ENCODE measurements around the gene SH3PXD2A. TPM values are rescaled to one million over a fixed set of nuclear protein-coding genes. Genes with fewer than 3 reads are reported as not detected.

Gene SH3PXD2A
- total RNA-seq, 2 experiments from 2014 or later = 7.8 to 8.5 TPM

DNA sequence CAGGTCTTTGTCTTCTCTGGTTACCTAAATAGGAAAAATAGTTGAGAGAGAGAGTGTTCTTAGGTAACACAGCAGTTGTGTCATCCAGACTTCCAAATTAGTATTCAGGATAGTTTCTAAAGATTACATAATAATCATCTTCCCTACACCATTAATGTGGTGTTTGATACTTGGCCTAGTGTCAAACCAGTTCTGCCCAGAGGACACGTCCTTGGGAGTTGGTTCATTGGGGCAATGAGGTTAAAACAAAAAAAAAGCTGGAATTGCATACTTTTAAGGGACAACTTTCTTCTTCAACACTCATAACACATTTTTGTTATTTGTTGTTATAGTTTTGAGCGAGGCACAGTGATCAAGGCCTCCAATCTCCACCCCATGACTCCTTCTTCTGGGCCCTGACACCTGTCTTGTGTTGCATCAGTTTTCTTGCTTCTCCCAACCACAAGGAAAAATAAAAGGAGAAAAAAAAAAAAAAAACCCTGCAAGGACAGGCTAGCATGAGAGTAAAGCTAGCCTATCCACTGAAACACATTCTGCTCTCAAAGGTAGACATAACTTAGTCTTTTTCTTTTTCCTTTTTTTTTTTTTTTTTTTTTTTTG is 33.8 kb upstream of the SH3PXD2A start:
- Mint-ChIP-seq H3K36me3 (ENCODE audit: low read depth) (peaks cover 17% of the 10 kb centered on the region), H3K4me1 (ENCODE audit: low read depth) (peaks cover 29% of the 10 kb centered on the region)

DNA sequence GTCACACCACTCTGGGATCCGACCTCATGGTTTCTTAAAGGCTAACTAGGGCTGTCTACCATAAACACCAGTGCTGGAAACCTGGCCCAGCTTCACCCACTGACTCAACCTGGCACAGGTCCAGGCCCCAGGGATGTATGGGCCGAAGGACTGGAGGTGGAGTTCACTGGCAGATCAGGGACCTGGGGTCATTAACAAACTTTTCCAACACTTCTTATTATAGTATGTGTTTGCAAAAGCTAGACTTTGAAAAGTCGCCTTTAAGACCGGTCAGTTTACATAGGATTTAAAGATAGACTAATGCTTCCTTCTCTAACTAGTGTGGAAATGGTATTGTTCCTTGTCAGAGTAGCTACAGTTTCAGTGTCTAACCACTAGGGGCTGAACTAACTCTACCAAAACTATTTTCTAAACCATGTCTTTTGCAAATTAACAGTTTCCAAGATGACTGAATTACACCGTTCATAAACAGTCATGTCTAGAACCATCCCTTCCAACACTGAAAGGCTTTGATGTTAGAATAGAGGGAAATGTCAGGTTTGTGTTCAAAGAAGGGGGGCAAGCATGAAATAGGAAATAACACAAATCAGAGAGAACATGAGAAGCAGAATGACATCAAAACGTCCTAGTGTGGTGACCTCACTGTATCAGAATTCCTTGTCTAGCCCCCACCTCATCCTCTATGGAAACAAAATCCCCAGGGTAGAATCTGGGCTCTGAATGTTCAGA is 32.9 kb upstream of the SH3PXD2A start:
- Mint-ChIP-seq H3K4me3 (no peak overlapping the region), H3K27ac (peak overlapping the region; percentile 73), H3K9me3 (no peaks in the 10 kb centered on the region), H3K36me3 (ENCODE audit: low read depth) (peaks cover 19% of the 10 kb centered on the region), H3K4me1 (ENCODE audit: low read depth) (peaks cover 23% of the 10 kb centered on the region), H3K27me3 (ENCODE audit: low read depth) (no peaks in the 10 kb centered on the region)
- DNase-seq = no peak
- CTCF ChIA-PET = interaction anchor here (0.7 to 2.2 kb wide), 34 partner anchors 13 to 387 kb away, joined by 3 to 29 read pairs (median 4); partner anchors contain the start of gene SFR1
- intact Hi-C loops (cut with micrococcal nuclease) = loop anchor here (1.0 to 5.0 kb wide), 6 partner anchors 30 to 321 kb away; partner anchors contain the start of gene STN1

More for the DNA sequence above, 33.8 kb upstream of the SH3PXD2A start:
- intact Hi-C loops (cut with micrococcal nuclease) = loop anchor here (5.0 kb wide), 1 partner anchor 128 kb away; no protein-coding TSS in a partner anchor
- peak overlapping the region; percentile 73 for H3K27ac Mint-ChIP-seq
- DNase-seq = no peak
- no peak overlapping the region for H3K4me3 Mint-ChIP-seq
- no peaks in the 10 kb centered on the region for H3K27me3 Mint-ChIP-seq (ENCODE audit: low read depth)
- H3K9me3 Mint-ChIP-seq = no peaks in the 10 kb centered on the region
- CTCF ChIA-PET = interaction anchor here (0.6 to 1.9 kb wide), 14 partner anchors 11 to 453 kb away, joined by 3 to 15 read pairs (median 3); partner anchors contain the start of gene SFR1

DNA sequence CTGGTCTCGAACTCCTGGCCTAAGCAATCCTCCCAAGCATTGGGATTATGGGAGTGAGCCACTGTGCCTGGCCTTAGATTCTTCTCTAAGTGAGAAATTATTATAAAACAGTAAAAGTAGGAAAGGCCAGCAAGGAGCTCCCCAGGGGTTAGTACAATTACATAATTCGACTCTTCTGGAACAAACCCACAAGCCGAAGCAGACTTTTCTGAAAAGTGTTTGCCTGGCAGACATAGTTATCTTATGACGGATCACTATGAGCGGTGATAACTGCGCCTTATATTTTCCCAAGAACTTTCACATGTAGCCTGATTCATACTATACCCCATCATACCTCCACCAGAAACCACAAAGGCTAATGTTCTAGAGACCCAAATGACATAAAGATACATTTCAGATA is 30.2 kb upstream of the SH3PXD2A start:
- intact Hi-C loops (cut with micrococcal nuclease) = loop anchor here (5.0 kb wide), 1 partner anchor 132 kb away; no protein-coding TSS in a partner anchor
- H3K4me3 Mint-ChIP-seq = no peak overlapping the region
- H3K27me3 Mint-ChIP-seq (ENCODE audit: low read depth) = no peaks in the 10 kb centered on the region
- DNase-seq = no peak
- peaks cover 22% of the 10 kb centered on the region for H3K4me1 Mint-ChIP-seq (ENCODE audit: low read depth)
- H3K36me3 Mint-ChIP-seq (ENCODE audit: low read depth) = peaks cover 27% of the 10 kb centered on the region
- CTCF ChIA-PET = interaction anchor here (0.7 to 3.0 kb wide), 19 partner anchors 9 to 390 kb away, joined by 3 to 20 read pairs (median 5); partner anchors contain the start of gene SFR1
- H3K27ac Mint-ChIP-seq = no peak overlapping the region
- H3K9me3 Mint-ChIP-seq = no peaks in the 10 kb centered on the region

DNA sequence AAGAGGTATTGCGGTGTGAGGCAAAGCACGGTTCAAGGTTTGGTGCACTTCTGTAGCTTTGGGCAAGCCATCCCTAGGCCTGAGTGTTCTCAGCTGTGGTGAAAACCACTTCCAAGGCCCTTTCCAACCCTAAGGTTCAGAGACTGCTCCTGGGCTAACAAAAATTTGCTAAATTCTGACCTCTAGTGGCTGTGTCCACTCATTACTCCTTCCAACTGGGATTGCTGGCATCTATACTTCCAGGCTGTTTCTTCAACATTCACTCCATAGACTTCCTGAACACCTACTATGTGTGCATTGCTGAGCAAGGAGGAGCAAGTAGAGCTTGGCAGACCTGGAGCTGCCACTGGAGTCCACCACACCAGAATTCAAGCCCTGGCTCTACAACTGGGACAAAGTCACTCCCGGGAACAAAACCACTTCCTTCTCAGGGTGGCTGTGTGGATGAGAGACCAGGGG is 29.3 kb upstream of the SH3PXD2A start:
- Mint-ChIP-seq H3K9me3 (no peaks in the 10 kb centered on the region), H3K4me1 (ENCODE audit: low read depth) (peaks cover 14% of the 10 kb centered on the region), H3K36me3 (ENCODE audit: low read depth) (peaks cover 30% of the 10 kb centered on the region), H3K27ac (no peak overlapping the region), H3K4me3 (no peak overlapping the region), H3K27me3 (ENCODE audit: low read depth) (no peaks in the 10 kb centered on the region)
- CTCF ChIA-PET = interaction anchor here (0.7 to 3.0 kb wide), 18 partner anchors 10 to 297 kb away, joined by 3 to 20 read pairs (median 3); no protein-coding TSS in a partner anchor
- intact Hi-C loops (cut with micrococcal nuclease) = loop anchor here (1.0 to 5.0 kb wide), 2 partner anchors 133 to 171 kb away; no protein-coding TSS in a partner anchor
- peak; percentile 43 for DNase-seq

DNA sequence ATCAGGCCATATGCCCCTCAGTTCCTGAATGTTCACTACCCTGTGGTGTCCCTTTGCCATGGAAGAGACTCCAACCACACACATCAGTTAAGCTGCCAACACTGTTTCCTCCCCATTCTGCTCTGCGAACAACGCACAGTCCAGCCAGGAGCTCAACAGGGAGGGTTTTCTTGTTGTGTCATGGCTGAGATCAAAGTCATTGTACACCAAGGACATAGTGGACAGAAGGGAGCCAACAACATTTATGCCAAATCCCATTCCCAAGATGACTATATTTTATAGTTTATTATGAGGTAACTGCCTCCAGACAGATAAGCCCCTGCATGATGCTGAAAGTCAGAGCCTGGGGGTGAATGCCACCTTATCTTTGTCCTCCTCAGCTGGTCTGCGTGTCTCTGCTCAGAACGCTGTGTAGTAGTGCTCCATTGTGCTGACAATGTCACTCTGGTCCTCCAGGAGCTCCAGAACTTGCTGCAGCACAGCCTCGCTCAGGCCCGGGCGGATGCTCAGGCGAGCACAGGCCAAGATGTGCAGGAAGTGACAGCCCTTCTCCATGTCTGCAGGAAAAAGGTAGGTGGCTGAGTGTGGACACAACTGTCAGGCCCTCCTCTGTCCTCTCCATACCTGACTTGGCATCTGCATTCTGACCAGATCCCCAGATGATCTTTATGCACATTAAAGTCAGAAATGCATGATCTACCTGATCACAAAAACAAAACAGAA is 27.1 kb upstream of the SH3PXD2A start:
- Mint-ChIP-seq H3K27me3 (ENCODE audit: low read depth) (no peaks in the 10 kb centered on the region), H3K4me3 (no peak overlapping the region), H3K9me3 (no peaks in the 10 kb centered on the region), H3K4me1 (ENCODE audit: low read depth) (no peaks in the 10 kb centered on the region), H3K36me3 (ENCODE audit: low read depth) (peaks cover 35% of the 10 kb centered on the region), H3K27ac (no peak overlapping the region)
- intact Hi-C loops (cut with micrococcal nuclease) = no loop called here
- CTCF ChIA-PET = interaction anchor here (0.5 to 0.6 kb wide), 2 partner anchors 19 to 316 kb away, joined by 3 to 5 read pairs; no protein-coding TSS in a partner anchor
- DNase-seq = no peak

DNA sequence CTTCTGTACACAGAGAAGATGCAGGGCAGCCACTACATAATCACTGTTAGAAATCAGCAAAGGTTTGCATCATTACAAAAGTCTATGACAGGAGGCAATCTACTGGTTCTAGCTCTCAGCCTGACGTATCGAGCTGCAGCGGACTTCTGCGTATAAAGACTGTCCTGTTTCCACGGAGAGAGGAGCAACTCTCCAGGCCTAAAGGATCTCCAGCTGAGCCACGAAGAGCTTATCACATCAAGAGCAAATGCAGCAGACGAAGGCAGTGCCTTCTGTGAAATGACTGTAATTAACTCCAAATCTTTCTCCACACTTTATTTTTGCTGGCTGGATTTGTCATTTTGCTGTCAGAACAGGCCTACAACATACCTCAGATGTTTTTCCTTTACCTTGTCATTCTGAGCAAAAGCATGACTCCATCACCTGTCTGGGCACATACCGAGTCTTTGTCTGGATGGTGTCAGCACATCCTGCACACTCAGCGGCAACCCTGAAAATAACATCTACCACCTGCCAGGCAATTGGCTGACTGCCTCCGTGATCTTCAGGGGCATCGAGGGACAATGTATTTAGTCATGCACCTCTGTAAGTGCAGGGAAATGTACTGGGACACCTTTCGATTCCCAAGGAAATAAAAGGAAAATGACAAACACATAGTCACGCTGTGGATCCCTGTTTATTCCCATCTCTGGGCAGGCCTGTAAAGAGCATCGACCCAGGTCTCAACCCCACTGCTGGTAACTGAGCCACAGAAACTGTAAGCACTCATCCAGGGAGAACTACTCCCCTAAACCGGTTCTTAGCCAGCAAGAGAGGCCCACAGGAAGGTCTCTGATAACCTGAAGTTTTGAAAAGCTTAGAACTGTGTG is 26.3 kb upstream of the SH3PXD2A start:
- Mint-ChIP-seq H3K4me3 (no peak overlapping the region), H3K36me3 (ENCODE audit: low read depth) (peaks cover 35% of the 10 kb centered on the region), H3K9me3 (no peaks in the 10 kb centered on the region), H3K27ac (no peak overlapping the region), H3K4me1 (ENCODE audit: low read depth) (no peaks in the 10 kb centered on the region), H3K27me3 (ENCODE audit: low read depth) (no peaks in the 10 kb centered on the region)
- intact Hi-C loops (cut with micrococcal nuclease) = no loop called here
- CTCF ChIA-PET = interaction anchor here (0.6 kb wide), 1 partner anchor 317 kb away, joined by 3 read pairs; no protein-coding TSS in a partner anchor
- no peak for DNase-seq

DNA sequence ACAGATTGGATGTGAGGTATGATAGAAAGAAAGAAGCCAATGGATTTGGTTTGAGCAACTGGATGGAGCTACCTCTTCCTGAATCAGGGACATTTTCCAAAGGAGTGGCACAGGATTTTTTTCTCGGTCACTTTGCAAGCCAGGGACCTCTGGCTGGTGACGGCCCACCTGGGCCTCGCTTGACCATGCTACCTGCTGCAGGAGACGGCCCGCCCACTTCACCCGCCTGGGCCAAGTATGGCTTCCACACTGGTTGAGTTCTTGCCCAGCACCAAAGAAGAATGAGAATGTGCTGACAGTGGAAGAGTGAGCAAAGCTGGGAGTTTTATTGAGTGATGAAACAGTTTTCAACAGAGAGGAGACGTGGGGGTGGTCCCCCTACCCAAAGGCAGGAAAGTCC is 24.5 kb upstream of the SH3PXD2A start:
- intact Hi-C loops (cut with micrococcal nuclease) = no loop called here

DNA sequence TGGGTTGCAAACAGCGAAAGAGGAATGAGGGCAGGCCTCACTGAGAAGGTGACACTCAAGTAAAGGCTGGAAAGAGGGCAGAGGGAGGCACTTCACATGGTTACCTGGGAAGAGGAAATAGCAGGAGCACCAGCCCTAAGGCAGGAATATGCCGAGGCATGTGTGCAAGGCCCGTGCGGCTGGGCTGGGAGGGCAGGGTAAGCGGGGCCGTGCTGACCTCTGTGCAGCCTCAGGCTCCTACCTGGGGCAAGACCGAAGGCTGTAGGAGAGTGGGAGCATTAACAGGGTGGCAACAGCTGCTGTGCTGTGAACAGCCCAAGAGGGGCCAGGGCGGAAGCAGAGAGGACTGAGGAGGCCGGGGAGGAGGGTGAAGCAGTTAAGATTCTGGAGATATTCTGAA is 24.0 kb upstream of the SH3PXD2A start:
- intact Hi-C loops (cut with micrococcal nuclease) = no loop called here
- Mint-ChIP-seq H3K4me1 (ENCODE audit: low read depth) (no peaks in the 10 kb centered on the region), H3K4me3 (no peak overlapping the region), H3K9me3 (no peaks in the 10 kb centered on the region), H3K27me3 (ENCODE audit: low read depth) (no peaks in the 10 kb centered on the region), H3K36me3 (ENCODE audit: low read depth) (peaks cover 35% of the 10 kb centered on the region), H3K27ac (no peak overlapping the region)
- DNase-seq = no peak
- CTCF ChIA-PET = interaction anchor here (0.7 kb wide), 1 partner anchor 66 kb away, joined by 3 read pairs; no protein-coding TSS in a partner anchor

More for the DNA sequence above, 24.5 kb upstream of the SH3PXD2A start:
- Mint-ChIP-seq H3K36me3 (ENCODE audit: low read depth) (peaks cover 35% of the 10 kb centered on the region), H3K27me3 (ENCODE audit: low read depth) (no peaks in the 10 kb centered on the region), H3K27ac (no peak overlapping the region), H3K9me3 (no peaks in the 10 kb centered on the region), H3K4me3 (no peak overlapping the region), H3K4me1 (ENCODE audit: low read depth) (no peaks in the 10 kb centered on the region)
- no peak for DNase-seq
- CTCF ChIA-PET = interaction anchor here (0.7 kb wide), 1 partner anchor 66 kb away, joined by 3 read pairs; no protein-coding TSS in a partner anchor

DNA sequence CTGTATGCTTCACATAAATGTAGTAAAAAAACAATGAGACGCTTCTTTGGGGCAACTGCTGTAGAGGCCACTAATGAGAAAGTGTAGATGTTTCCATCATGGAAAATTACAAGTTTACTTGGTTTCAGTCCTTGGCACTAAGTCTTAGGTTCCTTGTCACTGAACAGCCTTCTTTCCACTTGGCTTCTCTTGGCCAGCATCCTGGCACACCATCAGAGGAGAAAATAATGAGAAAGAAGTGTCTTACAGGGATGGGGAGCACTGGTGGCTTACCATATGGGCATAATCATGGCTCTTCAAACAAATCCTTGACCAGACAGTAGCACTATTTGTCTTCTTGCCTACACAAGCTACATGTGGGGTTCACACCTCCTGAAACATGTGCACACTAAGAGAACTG is 22.5 kb upstream of the SH3PXD2A start:
- H3K27me3 Mint-ChIP-seq (ENCODE audit: low read depth) = no peaks in the 10 kb centered on the region
- no peaks in the 10 kb centered on the region for H3K9me3 Mint-ChIP-seq
- CTCF ChIA-PET = interaction anchor here (0.5 to 0.6 kb wide), 2 partner anchors 11 to 328 kb away, joined by 3 to 4 read pairs; no protein-coding TSS in a partner anchor
- intact Hi-C loops (cut with micrococcal nuclease) = no loop called here
- H3K36me3 Mint-ChIP-seq (ENCODE audit: low read depth) = peaks cover 28% of the 10 kb centered on the region
- H3K4me1 Mint-ChIP-seq (ENCODE audit: low read depth) = no peaks in the 10 kb centered on the region
- no peak overlapping the region for H3K4me3 Mint-ChIP-seq
- no peak for DNase-seq
- H3K27ac Mint-ChIP-seq = no peak overlapping the region

DNA sequence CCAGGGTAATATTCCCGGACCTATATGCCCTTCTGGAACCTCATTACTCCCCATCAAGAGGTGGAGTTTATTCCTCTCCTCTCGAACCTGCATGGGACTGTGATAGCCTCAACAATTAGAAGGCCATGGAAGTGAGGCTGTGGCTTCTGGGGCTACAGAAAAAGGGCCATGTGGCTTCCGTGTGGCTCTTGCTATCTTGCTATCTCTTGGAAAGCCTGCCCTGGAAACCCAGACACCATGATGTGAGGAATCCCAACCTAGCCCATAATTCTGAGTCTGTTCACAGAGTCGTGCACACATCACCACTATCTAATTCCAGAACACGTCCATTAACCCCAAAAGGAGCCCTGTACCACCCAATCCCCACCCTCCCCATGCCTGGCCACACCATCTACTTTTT is 20.8 kb upstream of the SH3PXD2A start:
- Mint-ChIP-seq H3K9me3 (no peaks in the 10 kb centered on the region), H3K36me3 (ENCODE audit: low read depth) (peaks cover 22% of the 10 kb centered on the region), H3K27me3 (ENCODE audit: low read depth) (no peaks in the 10 kb centered on the region), H3K27ac (no peak overlapping the region), H3K4me1 (ENCODE audit: low read depth) (no peaks in the 10 kb centered on the region), H3K4me3 (no peak overlapping the region)
- CTCF ChIA-PET = interaction anchor here (0.6 to 1.6 kb wide), 2 partner anchors 31 to 142 kb away, joined by 3 read pairs; no protein-coding TSS in a partner anchor
- intact Hi-C loops (cut with micrococcal nuclease) = no loop called here
- no peak for DNase-seq

DNA sequence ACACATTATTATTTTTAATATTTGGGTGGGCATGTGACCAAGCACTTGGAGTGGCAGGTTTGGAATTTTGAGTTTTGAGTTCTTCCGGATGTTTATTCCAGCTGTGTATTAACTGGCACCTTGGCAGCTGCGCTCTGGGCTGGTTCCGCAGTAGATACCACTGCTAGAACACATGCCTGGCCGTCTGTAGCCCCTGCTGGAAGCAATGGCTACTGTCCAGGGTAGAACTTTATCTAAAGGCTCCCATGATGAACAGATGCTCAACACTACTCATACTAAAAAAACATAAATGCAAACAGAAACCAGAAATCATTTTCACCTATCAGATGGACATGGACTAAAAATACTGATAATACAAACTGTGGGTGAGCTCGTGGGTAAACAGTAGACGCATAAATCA is 19.4 kb upstream of the SH3PXD2A start:
- H3K4me1 Mint-ChIP-seq (ENCODE audit: low read depth) = no peaks in the 10 kb centered on the region
- intact Hi-C loops (cut with micrococcal nuclease) = no loop called here
- CTCF ChIA-PET = interaction anchor here (0.9 to 1.9 kb wide), 6 partner anchors 9 to 163 kb away, joined by 3 to 5 read pairs (median 4); no protein-coding TSS in a partner anchor
- H3K27me3 Mint-ChIP-seq (ENCODE audit: low read depth) = no peaks in the 10 kb centered on the region
- no peaks in the 10 kb centered on the region for H3K9me3 Mint-ChIP-seq
- H3K4me3 Mint-ChIP-seq = no peak overlapping the region
- peaks cover 19% of the 10 kb centered on the region for H3K36me3 Mint-ChIP-seq (ENCODE audit: low read depth)
- no peak for DNase-seq
- no peak overlapping the region for H3K27ac Mint-ChIP-seq

All from activated naive CD4-positive, alpha-beta T cell treated with anti-CD3 and anti-CD28 coated beads for 36 hours (primary cell).